GM12865 (cell line): ENCODE results near the gene SDF2.

Experiments used
- DNase-seq: peaks from one replicate; pipeline ENCODE4 v3.0.0; 2010; ENCODE audit warnings: low read depth
- H3K4me3 ChIP-seq: 2 replicates; pipeline ENCODE4 v1.5.1; 2011; ENCODE audit warnings: mild to moderate bottlenecking, low read depth, low read length, control low read depth
- TF ChIP-seq, protein P1 (sequence below): IDR thresholded peaks from 2 replicates; pipeline ENCODE4 v1.5.1; 2011; ENCODE audit warnings: low read length, control low read depth, low read depth, inconsistent platforms; ENCODE audit not compliant: insufficient read depth; ENCODE audit errors: missing control alignments

SDF2 gene

DNA sequence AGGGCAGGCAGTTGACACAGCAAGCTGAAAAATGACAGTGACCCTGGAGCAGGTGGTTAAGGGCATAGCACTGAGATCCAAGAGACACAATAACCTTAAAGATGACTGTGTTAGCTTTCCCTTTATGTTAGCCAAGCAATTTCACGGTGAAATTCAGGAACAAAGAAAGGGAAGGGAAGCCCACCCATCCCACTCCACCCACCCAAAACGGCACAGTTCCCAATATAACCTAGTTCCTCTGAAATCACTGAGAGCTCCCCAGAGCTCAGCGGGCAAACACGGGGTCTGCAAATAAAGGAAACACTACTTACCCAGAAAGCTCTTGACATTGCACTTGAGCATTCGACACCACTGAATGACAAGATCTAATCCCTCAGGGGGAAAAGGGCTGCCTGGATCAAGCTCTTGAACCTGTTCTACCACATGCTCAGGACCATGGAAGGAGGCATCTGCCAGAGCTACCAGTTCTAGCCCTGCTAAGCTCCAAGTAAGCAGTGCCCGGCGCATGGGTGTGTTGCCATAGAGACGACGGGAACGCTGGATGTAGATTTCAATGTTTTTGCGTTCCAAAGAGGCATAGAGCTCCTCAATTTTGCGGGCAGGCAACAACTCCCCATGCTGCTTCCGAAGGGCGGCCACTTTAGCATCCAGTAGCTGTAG lies 27.4 kb downstream of the SDF2 start:
- TF ChIP-seq, protein P1, sequence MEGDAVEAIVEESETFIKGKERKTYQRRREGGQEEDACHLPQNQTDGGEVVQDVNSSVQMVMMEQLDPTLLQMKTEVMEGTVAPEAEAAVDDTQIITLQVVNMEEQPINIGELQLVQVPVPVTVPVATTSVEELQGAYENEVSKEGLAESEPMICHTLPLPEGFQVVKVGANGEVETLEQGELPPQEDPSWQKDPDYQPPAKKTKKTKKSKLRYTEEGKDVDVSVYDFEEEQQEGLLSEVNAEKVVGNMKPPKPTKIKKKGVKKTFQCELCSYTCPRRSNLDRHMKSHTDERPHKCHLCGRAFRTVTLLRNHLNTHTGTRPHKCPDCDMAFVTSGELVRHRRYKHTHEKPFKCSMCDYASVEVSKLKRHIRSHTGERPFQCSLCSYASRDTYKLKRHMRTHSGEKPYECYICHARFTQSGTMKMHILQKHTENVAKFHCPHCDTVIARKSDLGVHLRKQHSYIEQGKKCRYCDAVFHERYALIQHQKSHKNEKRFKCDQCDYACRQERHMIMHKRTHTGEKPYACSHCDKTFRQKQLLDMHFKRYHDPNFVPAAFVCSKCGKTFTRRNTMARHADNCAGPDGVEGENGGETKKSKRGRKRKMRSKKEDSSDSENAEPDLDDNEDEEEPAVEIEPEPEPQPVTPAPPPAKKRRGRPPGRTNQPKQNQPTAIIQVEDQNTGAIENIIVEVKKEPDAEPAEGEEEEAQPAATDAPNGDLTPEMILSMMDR = no peak
- no peak for DNase-seq
- no peak overlapping the region for H3K4me3 ChIP-seq

DNA sequence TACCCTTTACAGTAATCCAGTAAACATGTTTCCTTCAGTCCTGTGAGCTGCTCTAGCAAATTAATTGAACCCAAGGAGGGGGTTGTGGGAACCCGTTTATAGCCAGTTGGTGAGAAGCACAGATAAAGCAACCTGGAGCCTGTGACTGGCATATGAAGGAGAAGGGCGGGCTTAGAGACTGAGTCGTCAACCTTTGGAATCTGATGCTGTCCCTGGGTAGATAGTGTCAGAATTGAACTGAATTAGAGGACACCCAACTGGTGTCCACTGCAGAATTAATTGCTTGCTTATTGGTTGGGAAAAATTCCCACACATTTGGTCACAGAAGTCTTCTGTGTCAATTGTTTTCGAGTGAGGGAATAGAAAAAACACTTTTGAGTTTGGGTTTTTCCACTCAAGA lies 34.9 kb downstream of the SDF2 start:
- H3K4me3 ChIP-seq = no peak overlapping the region
- no peak for DNase-seq
- TF ChIP-seq, protein P1 = no peak

DNA sequence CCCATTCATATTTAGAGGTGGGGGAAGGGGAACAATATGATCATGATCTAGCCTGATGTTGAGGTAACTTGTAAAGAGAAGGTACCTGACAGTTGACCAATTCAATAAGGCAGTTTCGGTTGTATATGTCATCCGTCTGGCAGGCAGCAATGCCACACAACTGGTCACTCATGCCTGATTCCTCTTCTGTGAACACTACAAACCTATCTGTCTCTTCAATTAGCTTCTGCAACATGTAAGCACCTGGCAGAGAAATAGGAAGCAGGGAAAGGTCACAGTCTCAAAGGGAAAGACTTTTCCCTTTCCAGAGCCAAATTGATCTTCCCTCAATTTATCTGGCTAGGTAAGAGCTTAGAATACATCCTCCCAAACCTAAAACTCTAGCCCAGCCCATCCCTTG lies 37.6 kb downstream of the SDF2 start:
- TF ChIP-seq, protein P1 = no peak
- no peak for DNase-seq
- no peak overlapping the region for H3K4me3 ChIP-seq

DNA sequence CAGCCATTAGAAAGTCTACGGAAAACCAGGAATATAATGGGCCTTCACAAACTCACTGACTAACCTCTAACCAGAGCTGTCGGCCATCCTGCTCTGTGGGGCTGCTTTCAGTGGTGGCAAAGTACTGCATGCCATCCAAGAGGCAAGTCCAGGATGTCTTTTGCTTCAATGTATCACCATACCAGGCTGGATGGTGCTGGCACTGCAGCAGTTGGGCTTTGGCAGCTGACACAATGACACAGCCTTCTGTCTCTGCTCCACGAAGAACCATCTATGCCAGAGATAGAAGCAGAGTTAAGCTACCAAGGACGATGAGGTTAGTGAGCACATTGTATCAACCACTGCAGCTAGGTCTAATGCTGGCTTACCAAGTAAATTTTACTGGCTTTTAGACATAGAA lies 38.0 kb downstream of the SDF2 start:
- no peak overlapping the region for H3K4me3 ChIP-seq
- no peak for DNase-seq
- TF ChIP-seq, protein P1 = no peak

DNA sequence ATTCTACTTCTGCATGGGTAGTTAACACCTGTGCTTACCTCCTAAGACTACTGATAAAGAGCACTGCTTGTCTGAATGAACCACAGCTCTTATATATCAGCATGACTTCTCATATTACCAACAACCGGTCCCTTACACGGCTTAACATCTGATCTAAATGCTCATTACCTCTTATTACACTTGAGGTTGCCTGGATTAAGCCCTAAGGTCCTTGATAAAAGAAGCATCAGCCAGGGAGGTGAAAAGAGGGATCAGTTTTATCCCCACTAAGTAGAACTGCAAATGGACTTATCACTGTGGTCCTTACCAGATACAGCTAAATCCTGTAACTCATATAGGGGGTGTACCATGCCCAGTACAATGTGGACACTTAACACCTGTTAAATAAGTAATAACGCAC lies 39.5 kb downstream of the SDF2 start:
- no peak for DNase-seq
- TF ChIP-seq, protein P1 = no peak
- H3K4me3 ChIP-seq = no peak overlapping the region

DNA sequence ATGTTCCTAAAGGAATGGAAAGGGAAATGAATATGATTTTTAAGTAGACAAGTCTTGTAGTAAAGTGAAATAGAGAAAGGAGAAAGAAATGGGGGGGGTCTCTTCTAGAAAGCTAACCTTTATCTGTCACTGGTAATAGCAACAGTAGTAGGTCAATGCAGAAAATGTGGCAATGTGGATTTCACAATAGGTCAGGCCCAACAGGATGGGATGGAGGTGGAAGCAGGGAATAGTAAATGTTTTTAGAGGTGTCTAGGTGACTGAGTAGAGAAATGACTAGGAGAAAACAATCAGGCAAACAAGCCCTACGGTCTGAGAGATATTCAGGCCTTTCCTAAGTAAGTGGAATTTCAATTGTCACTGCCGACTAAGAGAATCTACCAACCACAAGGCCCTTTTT lies 41.7 kb downstream of the SDF2 start:
- no peak for DNase-seq
- H3K4me3 ChIP-seq = no peak overlapping the region
- TF ChIP-seq, protein P1 = no peak

DNA sequence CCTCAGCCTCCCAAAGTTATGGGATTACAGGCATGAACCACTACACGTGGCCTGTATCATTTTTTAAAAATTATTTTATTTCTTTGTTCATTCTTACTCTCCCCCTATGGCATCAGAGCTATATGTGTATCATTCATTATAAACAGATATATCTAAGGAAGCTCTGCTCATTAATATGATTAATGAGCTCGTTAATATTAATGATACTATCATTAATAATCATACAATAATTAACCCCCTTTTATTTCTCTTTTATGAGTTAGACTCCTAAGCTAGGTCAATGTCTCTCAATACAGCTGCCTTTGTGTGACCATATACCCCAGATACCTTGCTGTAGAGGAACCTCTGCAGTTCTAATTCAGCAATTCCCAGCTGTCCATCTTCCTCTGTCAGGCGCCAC lies 43.2 kb downstream of the SDF2 start:
- no peak for DNase-seq
- TF ChIP-seq, protein P1 = no peak

More for the DNA sequence above, 43.2 kb downstream of the SDF2 start:
- H3K4me3 ChIP-seq = no peak overlapping the region
